NB4 (cell line): ENCODE measurements around the gene TMPRSS11E.

Experiments
- DNase-seq: peaks from one replicate; pipeline ENCODE4 v3.0.0; 2010; ENCODE audit warnings: low read depth
- H3K4me3 ChIP-seq: one replicate; pipeline ENCODE4 v1.5.1; 2011; ENCODE audit warnings: mild to moderate bottlenecking, low read depth, low read length, moderate library complexity
- CTCF ChIP-seq: IDR thresholded peaks from one replicate; pipeline ENCODE4 v1.5.1; 2012; ENCODE audit warnings: low read depth, low read length
- MAX ChIP-seq: IDR thresholded peaks from 2 replicates; pipeline ENCODE4 v1.6.1; 2011; ENCODE audit warnings: low read depth, low read length
- MYC ChIP-seq: IDR thresholded peaks from 2 replicates; pipeline ENCODE4 v1.6.1; 2011; ENCODE audit warnings: low read depth, low read length
- POLR2A ChIP-seq: IDR thresholded peaks from 2 replicates; pipeline ENCODE4 v1.6.1; 2011; ENCODE audit warnings: mild to moderate bottlenecking; ENCODE audit not compliant: insufficient read length; ENCODE audit errors: extremely low read depth

The TMPRSS11E gene

DNA sequence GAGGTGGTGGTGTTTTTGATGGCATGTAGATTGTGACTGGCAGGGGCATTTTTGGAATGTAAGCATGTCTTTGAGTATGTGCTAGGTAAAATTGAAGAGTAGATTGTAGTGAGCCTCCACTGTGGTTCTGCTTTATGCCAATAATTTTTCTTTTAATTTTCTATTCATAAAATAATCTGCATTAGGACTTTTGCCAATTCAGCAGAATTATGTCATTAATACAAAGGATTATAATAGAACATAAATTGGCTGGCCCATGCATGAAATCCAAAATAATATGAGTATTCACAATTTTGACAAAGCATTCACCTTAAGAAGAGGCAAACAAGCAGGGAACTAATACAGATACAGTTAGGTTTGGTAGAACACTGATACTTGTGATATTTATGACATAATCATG is 14.9 kb upstream of the TMPRSS11E start:
- no peak overlapping the region for H3K4me3 ChIP-seq
- TF ChIP-seq MAX (no peak), POLR2A (no peak), CTCF (no peak), MYC (no peak)
- no peak for DNase-seq

DNA sequence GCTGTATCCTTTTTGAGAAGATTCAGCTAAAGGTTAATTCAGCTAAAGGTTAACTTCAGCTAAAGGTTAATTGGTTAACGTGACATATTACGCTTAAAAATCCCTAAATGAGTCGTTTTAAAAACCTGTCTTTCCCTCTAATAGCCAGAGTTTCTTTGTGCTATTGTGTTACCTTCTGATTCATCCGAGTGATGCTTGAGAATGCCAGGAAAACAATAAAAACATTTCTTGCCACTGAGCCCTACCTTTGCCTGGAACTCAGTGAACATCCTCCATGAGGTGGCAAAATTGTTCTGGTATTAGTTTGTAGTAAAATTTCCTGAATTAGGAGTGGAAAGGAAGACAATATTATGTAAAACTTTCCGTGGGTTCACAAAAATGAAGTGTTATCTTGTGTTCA is 13.7 kb upstream of the TMPRSS11E start:
- no peak for DNase-seq
- no peak for TF ChIP-seq POLR2A
- TF ChIP-seq MYC: no peak
- no peak for TF ChIP-seq MAX
- TF ChIP-seq CTCF: no peak
- H3K4me3 ChIP-seq: no peak overlapping the region

- H3K4me3 ChIP-seq: no peak overlapping the region
- no peak for TF ChIP-seq CTCF
- TF ChIP-seq MYC: no peak
- no peak for TF ChIP-seq MAX
- TF ChIP-seq POLR2A: no peak
- no peak for DNase-seq
Measured at GRCh38 chr4:68434277-68434676, 13.0 kb upstream of the TMPRSS11E start.

DNA sequence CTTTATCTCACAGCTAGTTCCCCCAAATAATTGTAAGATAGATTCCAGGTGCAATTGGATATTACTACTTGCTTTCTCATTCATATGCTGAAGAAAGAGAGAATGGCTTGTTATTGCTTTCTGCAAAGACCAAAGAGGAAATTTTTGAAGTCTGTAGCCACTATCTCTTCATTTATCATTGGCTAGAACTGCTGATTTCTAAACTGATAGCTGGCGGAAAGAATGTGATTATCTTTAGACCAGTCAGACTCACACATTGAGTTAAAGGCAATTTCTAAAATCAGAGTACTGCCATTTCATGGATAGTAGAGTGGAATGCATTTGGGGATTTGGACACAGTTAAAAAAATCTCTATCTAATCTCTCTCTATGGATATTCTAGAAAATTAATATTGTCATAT is 12.4 kb upstream of the TMPRSS11E start:
- DNase-seq: no peak
- TF ChIP-seq CTCF (no peak), MAX (no peak), POLR2A (no peak), MYC (no peak)
- no peak overlapping the region for H3K4me3 ChIP-seq

DNA sequence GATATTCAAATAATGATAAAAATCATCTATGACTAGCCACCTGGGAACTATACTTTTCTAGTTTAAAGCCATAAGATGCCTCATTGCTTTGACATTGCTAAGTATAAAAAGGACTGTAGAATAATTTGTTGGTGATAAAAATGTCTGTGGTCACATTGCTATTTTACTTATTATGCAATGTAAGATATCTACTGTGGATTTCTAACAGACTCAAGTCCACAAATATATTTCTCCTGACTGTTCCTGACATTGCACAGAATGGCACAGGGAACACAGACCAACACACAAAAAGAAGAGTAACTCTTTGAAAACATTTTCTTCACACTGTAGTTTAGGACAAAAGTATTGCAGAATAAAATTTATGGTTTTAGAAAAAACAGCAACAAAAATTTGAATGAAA is 2.2 kb upstream of the TMPRSS11E start:
- no peak overlapping the region for H3K4me3 ChIP-seq
- TF ChIP-seq POLR2A: no peak
- TF ChIP-seq MYC: no peak
- no peak for TF ChIP-seq CTCF
- TF ChIP-seq MAX: no peak
- no peak for DNase-seq
